Measurements from ENCODE around the gene CCDC9B.

CCDC9B gene

GRCh38 chr15:40283615-40284300 lies 57.0 kb downstream of the CCDC9B start:
- in situ Hi-C loops (cut with HindIII; ENCODE audit: low sequenced_read_pairs): loop anchor here (25.0 kb wide), 1 partner anchor 129 kb away; the partner anchor contains the start of gene IVD
- DNase-seq (ENCODE audit: low read depth, low spot score): no peak
- no peak for TF ChIP-seq CTCF (IDR thresholded peaks at IDR 0.05; ENCODE audit: low read depth, low read length)
- no peak overlapping the region for H3K4me3 ChIP-seq (ENCODE audit: low read depth, low read length)

GRCh38 chr15:40282869-40283614 lies 57.7 kb downstream of the CCDC9B start, which contains the start of gene ANKRD63:
Gene ANKRD63, minus strand, starts transcription at chr15:40283064. Its CDS starts 478 bp downstream, at chr15:40282586.
- no peak for DNase-seq (ENCODE audit: low read depth, low spot score)

GRCh38 chr15:40282147-40282868 lies 58.4 kb downstream of the CCDC9B start:
- peak overlapping the region; percentile 15 for H3K4me3 ChIP-seq (ENCODE audit: low read depth, low read length)
- no peak for DNase-seq (ENCODE audit: low read depth, low spot score)
- in situ Hi-C loops (cut with HindIII; ENCODE audit: low sequenced_read_pairs): loop anchor here (25.0 kb wide), 1 partner anchor 130 kb away; the partner anchor contains the start of gene IVD
- peak; percentile 33 for TF ChIP-seq CTCF (IDR thresholded peaks at IDR 0.05; ENCODE audit: low read depth, low read length)

More at GRCh38 chr15:40282869-40283614, 57.7 kb downstream of the CCDC9B start, which contains the start of gene ANKRD63:
- no peak for TF ChIP-seq CTCF (IDR thresholded peaks at IDR 0.05; ENCODE audit: low read depth, low read length)
- H3K4me3 ChIP-seq (ENCODE audit: low read depth, low read length): peak within 1 kb of the TSS; percentile 15
- in situ Hi-C loops (cut with HindIII; ENCODE audit: low sequenced_read_pairs): loop anchor here (25.0 kb wide), 1 partner anchor 129 kb away; the partner anchor contains the start of gene IVD

- in situ Hi-C loops (cut with HindIII; ENCODE audit: low sequenced_read_pairs): loop anchor here (25.0 kb wide), 1 partner anchor 131 kb away; the partner anchor contains the start of gene IVD
- no peak overlapping the region for H3K4me3 ChIP-seq (ENCODE audit: low read depth, low read length)
- DNase-seq (ENCODE audit: low read depth, low spot score): no peak
- no peak for TF ChIP-seq CTCF (IDR thresholded peaks at IDR 0.05; ENCODE audit: low read depth, low read length)
Measured at GRCh38 chr15:40281801-40282146, 59.0 kb downstream of the CCDC9B start.
